OCI-M2 (cell line): ENCODE measurements around the gene OPRM1.
"Not testable (repeated sequence)": the region's sequence is repeated elsewhere in the genome, so short reads cannot be mapped to it uniquely, and the experiment has no call there.

Experiments
- DNase-seq: peaks from one replicate; lab custom pipeline; 2025; ENCODE audit not compliant: unreplicated experiment; lab: John Stamatoyannopoulos, UW

OPRM1 gene

GRCh38 chr6:154039231-154039842, at the start of gene OPRM1:
TSS of gene OPRM1 (plus strand) at chr6:154039240. CDS start at chr6:154039545, 305 bp downstream.
- DNase-seq: no peak

- DNase-seq: no peak
Measured at GRCh38 chr6:153989989-153990388, 49.1 kb upstream of the OPRM1 start.

- DNase-seq: no peak
Measured at GRCh38 chr6:153994004-153994403, 45.0 kb upstream of the OPRM1 start.

GRCh38 chr6:153994811-153995210, 44.2 kb upstream of the OPRM1 start:
- no peak for DNase-seq

GRCh38 chr6:153997221-153997620, 41.8 kb upstream of the OPRM1 start:
- DNase-seq: no peak

GRCh38 chr6:154001494-154002285, 37.4 kb upstream of the OPRM1 start:
- no peak for DNase-seq

GRCh38 chr6:154002894-154003293, 36.1 kb upstream of the OPRM1 start:
- no peak for DNase-seq

GRCh38 chr6:154010371-154010770, 28.7 kb upstream of the OPRM1 start:
- no peak for DNase-seq

- DNase-seq: no peak
Measured at GRCh38 chr6:154012852-154013251, 26.2 kb upstream of the OPRM1 start.

- no peak for DNase-seq
Measured at GRCh38 chr6:154017786-154018185, 21.3 kb upstream of the OPRM1 start.

GRCh38 chr6:154030646-154031045, 8.4 kb upstream of the OPRM1 start:
- no peak for DNase-seq

GRCh38 chr6:154041001-154041400, 2.0 kb downstream of the OPRM1 start:
- no peak for DNase-seq

- no peak for DNase-seq
Measured at GRCh38 chr6:154053141-154053540, 14.1 kb downstream of the OPRM1 start.

GRCh38 chr6:154056536-154056935, 17.5 kb downstream of the OPRM1 start:
- DNase-seq: no peak

GRCh38 chr6:154057098-154057497, 18.1 kb downstream of the OPRM1 start:
- DNase-seq: no peak

GRCh38 chr6:154058963-154059680, 20.1 kb downstream of the OPRM1 start:
- DNase-seq: no peak

GRCh38 chr6:154060076-154060475, 21.0 kb downstream of the OPRM1 start:
- no peak for DNase-seq

GRCh38 chr6:154070041-154070440, 31.0 kb downstream of the OPRM1 start:
- no peak for DNase-seq

GRCh38 chr6:154070657-154071056, 31.6 kb downstream of the OPRM1 start:
- DNase-seq: no peak

- no peak for DNase-seq
Measured at GRCh38 chr6:154071236-154071635, 32.2 kb downstream of the OPRM1 start.

GRCh38 chr6:154071711-154072110, 32.7 kb downstream of the OPRM1 start:
- DNase-seq: no peak

- not testable (repeated sequence) for DNase-seq
Measured at GRCh38 chr6:154078596-154078995, 39.6 kb downstream of the OPRM1 start.
